GM19035 (cell line): ENCODE measurements around the gene BACH1.

Experiments used
- ATAC-seq: cut with Tn5 transposase; IDR thresholded peaks from one replicate; pipeline ENCODE4 v1.9.1; 2021; ENCODE audit not compliant: unreplicated experiment

Gene BACH1

DNA sequence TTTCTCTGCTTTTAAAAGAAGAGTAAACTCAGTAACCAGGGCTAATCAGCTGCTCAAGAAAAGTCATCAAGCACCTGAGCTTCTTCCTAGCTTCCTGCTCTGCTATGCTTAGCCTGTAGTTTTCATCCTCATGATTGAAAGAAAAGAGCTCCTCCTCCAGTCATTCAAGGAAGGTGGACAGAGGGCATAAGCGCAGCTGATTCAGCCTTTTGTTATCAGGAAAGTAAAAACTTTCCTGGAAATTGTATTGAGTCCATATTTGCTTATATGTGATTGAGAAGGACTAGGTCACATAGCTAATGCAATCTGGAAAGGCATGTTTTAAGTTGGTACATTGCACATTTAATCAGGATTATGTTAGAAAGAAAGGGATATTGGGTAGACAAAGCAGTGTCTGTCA, 8.5 kb upstream of the BACH1 start:
- no peak for ATAC-seq

DNA sequence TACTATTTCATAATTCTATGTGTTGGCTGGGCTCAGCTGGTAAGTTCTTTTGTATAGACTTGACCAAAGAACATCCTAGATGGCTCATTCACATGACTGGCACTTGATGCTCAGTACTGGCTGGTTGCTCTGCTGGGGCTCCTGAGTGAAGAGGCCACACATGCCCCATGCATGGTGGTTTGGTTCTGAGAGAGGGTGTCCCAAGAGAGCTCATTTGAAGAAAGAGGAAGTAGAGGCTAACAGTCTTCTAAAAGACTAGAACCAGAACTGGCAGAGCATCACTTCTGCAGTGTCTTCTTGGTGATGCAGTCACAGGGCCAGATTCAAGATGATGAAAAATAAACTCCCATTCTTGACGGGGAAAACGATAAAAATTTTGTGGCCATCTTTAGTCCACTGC, 5.2 kb upstream of the BACH1 start:
- peak; percentile 75 for ATAC-seq

DNA sequence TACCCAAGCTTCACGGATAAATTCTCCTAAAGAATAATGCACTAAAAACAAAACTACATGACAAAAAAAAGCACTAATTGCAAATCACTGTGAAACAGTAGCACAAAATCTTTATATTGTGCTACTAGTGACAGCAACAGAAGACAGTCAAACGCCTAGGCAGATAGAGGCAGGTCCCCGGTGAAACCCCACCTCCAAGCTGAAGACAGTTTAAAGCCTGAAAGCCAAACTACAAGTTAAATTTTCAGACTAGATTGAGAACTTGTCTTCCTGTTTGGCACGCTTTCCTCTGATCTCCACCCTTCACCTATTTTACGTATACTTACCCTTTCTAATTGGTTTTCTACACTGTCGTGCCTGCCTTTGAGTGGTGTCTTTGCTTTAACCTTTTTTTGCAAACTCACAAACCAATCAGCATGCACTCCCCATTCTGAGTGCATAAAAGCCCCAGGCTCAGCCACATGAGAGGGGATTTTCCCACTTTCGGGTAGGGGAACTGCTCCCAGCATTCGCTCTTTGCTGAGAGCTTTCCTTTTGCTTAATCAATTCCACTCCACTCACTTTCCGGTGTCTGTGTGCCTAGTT, 3.6 kb upstream of the BACH1 start:
- ATAC-seq = no peak

DNA sequence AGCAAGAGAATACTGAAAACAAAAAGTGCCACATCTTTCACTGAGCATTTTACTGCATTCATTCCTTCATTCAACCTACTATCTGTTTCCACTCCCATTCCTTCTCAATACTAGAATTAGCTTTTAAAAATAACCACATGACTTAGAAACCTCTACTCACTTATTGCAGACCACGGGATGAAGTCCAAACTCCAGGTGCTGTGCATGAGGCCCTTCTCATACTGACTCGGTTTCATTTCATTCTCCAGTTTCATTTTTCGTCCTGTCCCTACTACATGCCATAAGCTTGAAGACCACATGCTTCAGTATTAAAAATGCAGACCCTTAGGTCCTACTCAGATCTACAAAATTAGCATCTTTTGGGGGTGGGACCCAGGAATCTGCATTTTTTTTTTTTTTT, 2.3 kb upstream of the BACH1 start:
- ATAC-seq = no peak

DNA sequence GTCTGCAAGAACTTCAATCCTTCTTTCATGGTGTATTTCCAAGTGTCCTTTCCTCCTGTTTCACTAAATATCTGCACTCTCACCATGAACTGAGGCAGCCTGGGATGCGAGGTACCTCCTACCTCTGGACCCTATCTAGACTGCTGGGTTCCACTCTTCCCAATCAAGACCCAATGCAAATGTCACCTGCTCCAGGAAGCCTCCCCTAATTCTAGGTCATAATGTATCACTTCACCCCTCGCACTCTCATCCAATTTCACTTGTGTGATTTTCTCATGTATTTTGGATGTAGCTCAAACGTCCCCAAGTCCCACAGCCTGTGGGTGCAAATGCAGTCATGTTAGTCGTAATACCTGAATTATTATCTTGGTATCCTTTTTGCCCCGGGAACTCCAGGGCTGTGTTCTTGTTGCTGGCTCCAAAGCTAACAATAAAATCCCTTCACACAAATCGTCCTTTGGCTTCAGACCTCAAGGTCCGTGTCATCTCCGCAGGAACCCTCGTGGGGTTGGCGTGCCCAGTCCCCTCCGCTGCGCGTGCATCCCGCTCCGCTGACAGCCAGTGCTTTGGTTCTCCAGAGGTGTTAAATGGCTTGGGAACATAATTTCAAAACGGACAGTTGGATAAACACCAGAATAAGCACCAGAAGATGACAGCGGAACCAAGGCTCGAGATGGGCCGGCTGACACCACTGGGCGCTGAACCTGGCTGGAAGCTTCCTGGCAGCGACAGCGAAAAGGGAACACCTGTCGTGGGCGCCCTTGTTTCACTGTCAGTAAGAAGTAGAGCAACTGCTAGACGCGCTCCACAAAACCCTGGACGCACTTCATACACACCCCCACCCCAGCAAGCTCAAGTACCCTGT, 1.0 kb upstream of the BACH1 start:
- ATAC-seq = no peak

DNA sequence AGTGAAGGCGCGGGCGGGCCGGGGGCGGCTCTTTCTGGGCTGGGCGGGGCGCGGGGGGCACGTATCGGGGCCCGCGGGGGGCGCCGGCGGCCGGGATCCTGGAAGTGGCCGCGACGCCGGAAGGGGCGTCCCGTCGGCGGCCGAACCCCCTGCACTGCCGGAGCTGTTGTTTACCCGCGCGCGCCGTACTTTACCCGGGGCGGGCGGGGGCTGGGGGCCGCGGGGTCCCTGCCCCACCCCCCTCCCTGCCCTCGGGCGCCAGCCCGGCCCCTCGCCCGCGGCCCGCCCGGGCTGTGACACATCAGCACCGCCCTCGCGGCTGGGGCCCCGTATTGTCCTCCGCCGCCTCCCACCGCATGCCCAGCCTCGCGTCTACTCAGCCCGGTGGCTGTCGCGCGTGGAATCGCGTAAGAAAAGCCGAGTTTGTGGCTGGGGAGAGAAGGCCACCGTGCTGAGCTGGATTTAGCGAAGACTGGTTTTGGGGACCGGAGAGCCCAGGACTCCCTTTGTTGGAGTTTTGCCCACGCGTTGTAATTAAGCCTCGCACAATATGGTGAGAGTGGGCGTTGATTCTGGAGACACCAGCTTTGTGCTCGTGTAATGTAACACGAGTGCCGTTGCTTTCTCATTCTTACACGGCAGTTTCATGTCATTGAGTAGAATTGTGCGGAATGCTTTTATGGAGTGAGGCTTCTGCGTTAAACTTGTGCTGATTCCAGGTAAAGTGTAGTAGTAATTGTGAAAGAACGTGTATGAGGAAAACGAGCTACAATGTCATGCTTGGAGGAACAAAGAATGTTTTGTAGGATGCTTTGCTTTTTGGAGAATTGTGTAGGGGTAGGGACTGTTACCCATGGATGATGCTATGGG, 559 bp downstream of the BACH1 start:
- ATAC-seq = peak; percentile 13

DNA sequence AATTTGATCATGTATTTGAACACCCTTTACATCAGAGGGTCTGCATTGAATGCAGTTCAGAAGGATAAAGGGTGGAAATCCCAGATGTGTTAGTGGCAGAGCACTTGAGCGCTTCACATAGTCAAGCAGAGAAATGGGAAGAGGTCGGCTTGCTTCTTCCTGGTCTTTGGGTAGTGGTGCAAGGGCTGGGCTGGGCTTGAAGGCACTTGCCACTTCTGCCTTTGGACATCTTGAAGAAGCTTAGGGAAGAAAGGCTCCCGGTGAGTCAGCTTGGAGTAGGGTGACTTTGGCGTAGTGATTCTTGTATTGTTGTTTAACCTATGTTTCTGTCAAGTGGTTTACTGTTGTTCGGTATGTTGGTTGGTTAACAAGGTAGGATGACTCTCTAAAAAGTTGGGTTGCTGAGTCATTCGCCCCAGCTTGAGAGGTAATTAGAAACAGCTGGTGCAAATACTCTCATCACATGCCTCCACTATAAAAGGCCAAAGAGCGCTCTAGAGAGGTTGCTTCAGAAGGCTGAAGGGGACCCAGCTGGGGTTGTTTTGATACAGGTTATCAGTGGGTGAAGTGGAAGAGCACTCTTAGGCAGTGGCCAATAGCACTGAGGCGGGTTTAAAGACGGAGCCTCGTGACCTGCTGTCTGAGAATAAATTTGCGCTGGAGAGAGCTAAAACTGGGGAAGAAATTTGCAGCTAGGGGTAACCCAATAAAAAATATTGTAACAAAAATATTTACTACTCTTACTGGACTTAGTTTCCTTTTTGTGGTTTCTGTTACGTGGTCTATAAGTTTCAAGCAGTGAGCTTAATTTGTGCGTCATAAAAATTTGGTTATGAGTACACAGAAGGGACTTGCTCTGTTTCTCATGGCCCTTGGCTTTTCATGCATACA, 1.4 kb downstream of the BACH1 start:
- ATAC-seq = peak; percentile 65

DNA sequence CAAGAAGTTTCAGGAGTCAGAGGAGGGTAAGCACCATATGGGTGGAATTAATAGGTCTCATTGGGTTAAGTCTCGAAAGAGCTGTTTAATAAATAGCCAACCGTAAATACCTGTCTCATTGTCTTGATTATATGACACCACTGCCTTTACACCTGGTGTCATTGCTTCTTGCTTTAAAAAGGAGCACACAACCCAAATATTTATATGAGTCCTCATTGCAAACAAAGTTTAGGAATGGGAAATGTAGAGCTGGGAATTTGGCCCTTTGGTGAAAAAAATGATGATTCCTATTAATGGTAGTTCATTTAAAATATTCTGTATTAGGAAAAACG, 2.1 kb downstream of the BACH1 start:
- no peak for ATAC-seq

DNA sequence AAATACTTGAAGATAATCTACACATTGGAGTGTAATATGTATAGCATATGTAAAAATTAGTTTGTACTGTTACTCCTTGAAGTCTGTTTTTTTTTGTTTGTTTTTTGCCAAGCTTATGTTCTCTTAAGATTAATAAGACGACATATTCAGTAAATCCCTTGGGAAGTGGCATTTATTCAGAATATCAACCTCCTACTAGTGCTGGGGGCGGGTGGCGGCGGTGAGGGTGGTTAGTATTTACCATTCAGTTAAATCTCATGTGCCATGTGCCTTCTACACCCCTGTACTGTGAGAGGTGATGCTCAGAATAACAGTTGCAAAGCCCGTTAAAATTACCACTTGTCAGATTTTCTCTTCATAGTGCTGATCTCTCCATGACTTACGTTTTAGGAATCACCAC, 3.0 kb downstream of the BACH1 start:
- no peak for ATAC-seq

DNA sequence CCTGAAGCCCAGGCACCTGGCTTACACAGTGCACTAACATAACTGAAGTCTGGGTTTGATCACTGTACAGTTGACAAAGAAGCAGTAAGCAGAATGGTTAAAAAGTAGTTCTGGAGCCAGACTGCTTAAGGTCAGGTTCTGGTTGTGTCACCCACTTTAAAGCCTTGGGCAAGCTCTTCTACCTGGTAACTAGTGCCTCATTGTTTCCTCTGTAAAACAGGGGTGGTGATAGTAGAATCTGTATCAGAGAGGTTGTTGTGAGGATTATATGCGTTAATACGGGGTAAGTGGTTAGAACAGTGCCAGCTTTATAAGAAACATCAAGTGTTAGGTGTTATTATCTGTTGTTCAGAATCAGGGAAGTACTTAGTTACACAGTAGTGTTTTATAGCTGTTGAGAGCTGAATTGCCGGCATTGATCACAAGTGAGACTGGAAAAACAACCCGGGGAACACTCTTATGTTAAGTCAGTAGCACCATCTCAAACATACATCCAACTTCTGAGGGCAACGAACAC, 3.7 kb downstream of the BACH1 start:
- no peak for ATAC-seq

DNA sequence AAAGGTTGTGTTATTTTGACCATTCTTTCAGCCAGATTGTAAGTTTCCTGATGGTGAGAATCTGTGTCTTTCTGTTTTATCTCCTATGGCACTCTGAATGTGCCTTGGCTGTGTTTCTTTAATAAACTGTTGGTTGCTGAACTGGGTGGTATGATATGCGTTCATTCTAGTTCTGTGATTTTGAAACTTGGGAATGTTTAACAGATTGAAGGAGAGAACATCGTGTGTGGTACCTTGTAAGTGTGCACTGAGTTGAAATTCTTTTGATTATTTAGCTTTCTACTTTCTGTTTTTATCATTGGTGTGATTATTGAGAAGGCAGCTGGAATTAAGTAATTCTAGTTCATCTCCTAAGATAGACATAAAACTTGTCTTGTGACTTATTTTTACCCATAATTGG, 4.6 kb downstream of the BACH1 start:
- no peak for ATAC-seq

DNA sequence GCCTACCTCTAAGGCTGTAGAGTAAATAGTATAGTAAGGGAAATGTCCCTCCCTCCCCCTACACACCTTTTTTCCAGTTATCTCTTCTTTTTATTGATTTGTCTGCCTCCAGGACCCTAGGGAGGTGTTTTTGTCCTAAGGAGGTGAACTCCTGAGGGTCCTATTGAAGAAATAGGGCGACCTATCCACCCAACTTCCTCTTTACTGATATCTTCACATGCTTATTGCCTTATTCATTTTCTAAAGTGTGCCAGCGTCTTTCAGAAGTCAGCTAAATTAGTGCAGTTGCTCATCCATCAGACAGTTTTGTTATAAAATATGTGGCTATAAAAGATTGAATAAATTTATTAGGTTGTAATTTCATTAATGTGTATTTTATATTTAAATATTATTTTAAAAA, 5.9 kb downstream of the BACH1 start:
- no peak for ATAC-seq

DNA sequence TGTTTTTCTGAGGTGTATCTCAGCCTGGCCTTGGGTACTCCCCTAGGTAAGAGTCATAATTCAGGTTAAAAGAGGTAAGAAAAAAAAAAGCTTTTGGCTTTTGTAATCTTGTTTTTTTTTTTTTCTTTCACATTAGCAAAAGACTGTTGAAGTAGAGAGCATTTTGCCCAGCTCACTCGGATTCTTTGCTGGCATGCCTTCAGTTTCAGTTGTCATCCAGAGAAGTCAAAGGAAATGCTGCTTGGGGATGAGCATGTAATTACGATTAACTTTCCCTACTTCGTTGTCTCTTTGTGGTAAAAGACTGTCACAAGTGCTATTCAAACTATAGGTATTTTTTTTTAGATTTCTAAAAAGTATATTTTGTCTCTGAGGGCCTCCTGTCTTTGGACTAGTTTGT, 6.3 kb downstream of the BACH1 start:
- no peak for ATAC-seq

DNA sequence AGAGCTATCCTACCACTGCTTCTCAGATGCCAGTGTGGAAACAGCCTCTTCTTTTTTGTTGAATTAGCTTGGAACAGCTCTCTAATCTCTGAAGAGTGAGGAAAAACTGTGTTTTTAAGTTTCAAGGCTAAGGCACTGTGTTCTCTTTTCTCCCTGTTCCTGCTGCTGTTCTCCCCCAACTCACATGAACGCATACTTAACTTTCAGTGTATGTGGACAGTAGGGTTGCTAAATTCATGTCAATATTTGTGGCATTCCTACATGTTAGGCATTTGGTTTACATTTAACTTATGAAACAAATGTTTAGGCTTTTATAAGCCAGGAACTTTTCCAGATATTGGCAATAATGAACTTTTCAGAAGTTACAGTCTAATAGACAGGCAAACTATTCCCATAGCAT, 6.8 kb downstream of the BACH1 start:
- no peak for ATAC-seq

DNA sequence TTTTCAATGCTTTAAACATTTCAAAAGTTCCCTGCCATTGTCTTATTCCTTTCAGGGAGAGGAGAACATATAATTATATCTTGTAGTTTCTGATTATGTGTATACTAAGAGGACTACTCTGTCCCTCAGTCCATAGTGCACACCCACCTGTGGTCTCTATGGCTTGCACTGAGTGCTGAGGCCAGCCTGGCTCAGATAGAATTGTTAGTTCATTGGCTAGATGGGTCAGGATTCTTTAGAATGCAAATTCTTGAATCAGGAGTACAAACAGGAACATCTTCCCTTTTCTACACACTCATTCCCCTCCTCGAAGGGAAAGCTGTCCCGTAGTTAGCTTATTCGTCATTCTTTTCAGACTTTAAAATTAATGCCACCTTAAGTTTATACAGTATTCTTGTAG, 8.2 kb downstream of the BACH1 start:
- ATAC-seq = no peak

DNA sequence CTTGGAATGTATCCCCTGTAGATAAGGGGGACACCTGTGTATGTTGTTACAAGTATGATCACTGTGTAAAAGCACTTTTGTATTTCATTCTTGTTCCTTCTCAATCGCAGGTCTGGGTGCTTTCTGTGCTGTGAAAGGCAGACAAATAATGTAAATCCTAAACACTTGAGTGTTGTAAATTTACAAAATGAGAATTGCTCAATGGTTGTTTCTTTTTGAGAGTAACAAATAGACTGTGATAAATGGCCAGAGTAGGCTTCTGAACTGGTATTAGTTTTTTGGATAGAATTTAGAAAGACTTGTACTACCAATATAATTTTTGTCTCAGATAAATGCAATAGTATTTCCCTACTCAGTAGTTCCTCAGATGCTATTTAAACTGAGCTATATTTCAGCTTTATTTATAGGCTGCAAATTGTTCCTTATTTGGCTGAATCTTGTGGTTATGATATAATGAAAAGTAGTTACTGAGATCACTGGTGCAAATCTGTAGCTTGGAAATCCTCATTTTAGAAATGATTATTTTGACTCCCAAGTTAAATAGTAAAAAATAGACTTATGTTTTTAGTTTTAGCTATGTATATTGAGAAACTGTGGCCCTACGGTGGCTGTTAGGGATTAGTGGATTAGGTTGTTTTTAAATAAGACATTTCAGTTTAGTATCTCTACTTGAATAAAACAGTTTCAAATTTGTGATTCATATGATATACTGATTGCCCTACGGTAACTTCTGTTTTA, 9.2 kb downstream of the BACH1 start:
- no peak for ATAC-seq

DNA sequence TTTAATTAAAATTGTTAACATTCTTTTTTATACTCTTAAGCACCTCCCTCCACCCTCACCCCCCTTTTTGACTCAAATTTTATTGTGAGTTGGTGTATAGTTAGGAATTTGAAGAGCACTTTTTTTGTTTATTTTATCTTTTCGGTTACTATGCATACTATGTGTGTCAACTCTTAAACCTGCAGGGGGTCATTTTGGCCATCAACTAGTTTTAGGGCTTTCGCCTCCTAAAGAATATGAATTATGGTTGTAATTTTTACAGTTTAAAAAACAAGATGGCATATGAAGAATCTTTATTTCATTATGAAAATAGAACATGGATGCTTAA, 9.7 kb downstream of the BACH1 start:
- ATAC-seq = no peak

DNA sequence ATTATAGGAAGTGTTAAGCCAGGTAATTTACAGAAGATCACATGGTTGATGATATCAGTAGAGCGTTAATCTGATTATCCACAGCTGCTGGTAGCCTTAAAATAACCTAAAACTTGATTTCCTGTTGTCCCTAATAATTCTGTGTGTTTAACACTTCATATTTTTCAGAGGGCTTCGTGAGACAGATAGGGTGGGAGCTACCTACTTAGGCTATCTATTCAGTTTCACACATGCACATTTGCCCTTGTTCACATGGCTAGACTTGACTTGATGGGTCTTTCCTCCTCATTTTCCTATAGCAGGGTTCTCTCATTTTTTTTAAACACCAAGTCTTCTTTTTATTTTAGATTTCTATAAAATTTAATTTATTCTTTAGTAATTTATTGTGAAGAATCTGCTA, 11.0 kb downstream of the BACH1 start:
- no peak for ATAC-seq

DNA sequence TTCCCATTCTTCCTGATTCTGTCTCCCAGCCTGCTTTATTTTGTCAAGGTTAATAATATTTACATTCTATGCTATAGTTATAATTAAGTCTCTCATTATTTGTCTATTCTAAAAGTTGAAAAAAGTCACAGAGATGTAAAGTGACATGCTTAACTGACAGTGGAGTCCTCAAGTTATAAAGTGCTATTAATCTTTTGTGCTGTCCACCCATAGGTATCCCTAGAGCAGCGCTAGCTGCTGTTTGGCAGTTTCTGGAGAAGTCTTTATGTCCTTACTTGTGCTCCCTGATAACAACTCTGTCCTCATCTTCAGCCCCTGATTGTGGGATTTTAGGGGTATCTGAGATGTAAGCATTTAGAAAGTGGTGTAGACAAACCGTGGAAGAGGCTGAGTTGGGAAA, 13.1 kb downstream of the BACH1 start:
- ATAC-seq = no peak

DNA sequence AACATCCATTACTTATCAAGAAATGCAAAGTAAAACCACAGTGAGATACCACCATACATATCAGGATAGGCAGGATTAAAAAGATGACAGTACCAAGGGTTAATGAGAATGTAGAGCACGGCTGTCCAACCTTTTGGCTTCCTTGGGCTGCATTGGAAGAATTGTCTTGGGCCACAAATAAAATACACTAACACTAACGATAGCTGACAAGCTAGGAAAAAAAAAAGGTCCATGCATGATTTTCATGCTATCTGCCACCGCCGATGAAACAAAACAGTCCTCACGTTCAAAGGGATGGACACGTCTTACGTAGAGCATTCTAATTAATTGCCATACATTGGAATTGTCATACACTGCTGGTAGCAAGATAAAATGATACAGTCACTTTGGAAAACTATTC, 14.3 kb downstream of the BACH1 start:
- no peak for ATAC-seq
